A172 (cell line): Measurements from ENCODE around the gene STAMBPL1. TPM values are rescaled to one million over a fixed set of nuclear protein-coding genes. Genes with fewer than 3 reads are reported as not detected.

ENCODE experiments used
- DNase-seq: peaks from one replicate; pipeline ENCODE4 v3.0.0-alpha.2; 2015; ENCODE audit warnings: low spot score
- total RNA-seq: library from RNA; depleted of rRNA; stranded (reverse); fragments of >200 nt; shearing (Covaris generic); gene quantifications from 2 replicates; pipeline ENCODE4 v1.2.3, GENCODE V29; 2014; rRNA removed

Gene STAMBPL1
- total RNA-seq, 1 experiment from 2014 or later = 48.8 TPM

GRCh38 chr10:88949912-88950837, 70.1 kb downstream of the STAMBPL1 start:
- no peak for DNase-seq

DNA sequence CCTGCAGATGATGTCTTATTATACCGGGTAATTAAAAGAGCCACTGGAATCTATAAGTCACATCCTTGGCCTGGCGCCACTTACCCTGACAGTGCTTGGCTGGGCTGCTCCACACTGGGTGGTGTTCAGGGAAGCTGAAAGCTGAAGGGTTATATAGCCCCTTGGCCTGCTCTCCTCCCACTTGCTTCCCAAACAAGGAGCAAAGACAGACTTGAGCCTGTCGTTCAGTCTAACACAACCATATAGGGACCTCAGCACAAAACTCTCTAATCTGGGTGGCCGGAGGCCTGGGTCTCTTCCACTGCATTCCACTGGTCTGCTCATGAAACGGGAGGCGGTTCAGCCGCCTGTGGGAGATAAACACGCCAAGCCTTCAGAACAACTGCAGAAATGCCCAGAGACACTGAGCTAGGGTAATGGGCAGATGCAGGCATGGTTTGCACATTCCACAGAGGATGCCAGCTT, 72.6 kb downstream of the STAMBPL1 start, which contains the start of gene ACTA2:
Gene ACTA2, minus strand, starts transcription at position 127 of the 465 bp plus-strand sequence. CDS start 3,843 bp downstream, outside the sequence.
- peak; percentile 26 for DNase-seq

- DNase-seq = no peak
These were observed 73.6 kb downstream of the STAMBPL1 start for GRCh38 chr10:88953662-88954061.

DNA sequence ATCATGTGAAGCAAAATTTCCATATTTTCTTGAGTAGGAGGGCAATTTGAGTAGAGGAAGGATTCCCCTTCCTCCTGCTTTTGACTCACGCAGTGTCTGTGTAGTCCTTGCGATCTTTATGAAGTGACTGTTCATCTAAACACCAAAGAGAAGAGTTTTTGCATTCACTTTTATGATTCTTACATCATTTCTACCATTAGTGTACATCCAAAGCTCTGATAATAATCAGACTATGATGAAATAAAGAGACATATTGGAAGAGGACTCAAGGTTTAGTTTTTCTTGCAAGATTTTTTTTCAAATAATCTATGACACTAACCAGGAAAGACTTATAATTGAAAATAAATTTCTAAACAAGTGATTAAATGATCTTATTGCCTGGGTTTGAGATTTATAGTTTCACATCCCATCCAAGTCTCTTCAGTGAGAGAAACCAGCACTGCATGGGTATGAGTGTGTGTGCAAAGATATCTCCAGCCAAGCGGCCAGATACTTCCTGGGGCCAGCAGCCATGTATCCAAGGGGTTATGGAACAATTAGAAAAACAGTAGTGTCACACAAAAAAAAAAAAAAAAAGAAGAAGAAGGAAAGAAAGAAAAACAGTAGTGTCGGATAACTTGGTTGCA, 74.5 kb downstream of the STAMBPL1 start:
- DNase-seq = no peak

DNA sequence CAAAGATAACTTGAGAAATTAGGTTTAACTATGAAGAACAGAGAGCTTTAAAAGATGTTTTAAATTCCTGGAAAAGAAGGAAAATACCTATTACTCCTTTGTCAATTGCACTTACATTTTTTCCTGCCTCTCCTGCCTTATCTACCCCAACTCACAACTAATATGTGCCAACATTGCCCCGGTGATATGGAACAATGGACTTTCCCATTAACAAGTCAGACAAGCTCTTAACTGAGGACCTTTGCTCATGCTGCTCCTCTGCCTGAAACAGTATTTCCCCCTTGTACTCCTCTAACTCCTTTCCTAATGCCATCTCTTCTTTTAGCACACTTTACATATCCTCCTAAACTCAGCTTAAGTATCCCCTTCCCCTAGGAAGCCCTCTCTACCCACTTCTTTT, 77.3 kb downstream of the STAMBPL1 start:
- DNase-seq = no peak

GRCh38 chr10:88958721-88959120, 78.7 kb downstream of the STAMBPL1 start:
- no peak for DNase-seq

- DNase-seq = no peak
These were observed 80.8 kb downstream of the STAMBPL1 start for GRCh38 chr10:88960802-88961201.

- no peak for DNase-seq
These were observed 81.2 kb downstream of the STAMBPL1 start for GRCh38 chr10:88961266-88961665.

DNA sequence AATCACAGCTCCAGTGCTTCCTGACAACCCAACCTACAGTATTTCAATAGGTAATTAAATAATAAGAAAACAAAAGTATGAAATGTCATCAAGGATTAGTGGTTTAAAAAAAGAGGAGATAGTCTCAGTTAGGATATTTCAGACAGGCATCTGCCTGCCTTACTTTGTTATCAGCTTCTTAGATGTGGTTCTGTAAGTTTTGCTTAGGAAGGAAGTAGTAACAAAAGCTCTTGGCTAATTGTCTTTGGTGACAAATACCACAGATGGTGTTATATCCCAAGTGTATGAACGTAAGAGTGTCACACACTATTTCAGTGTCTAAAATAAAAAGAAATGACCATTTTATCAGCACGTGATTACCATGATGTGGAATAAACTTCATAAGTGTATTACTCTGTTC, 82.3 kb downstream of the STAMBPL1 start:
- no peak for DNase-seq

GRCh38 chr10:88963318-88963717, 83.3 kb downstream of the STAMBPL1 start:
- DNase-seq = no peak

GRCh38 chr10:88964360-88964759, 84.3 kb downstream of the STAMBPL1 start:
- no peak for DNase-seq

GRCh38 chr10:88964869-88965415, 84.9 kb downstream of the STAMBPL1 start:
- DNase-seq = no peak

DNA sequence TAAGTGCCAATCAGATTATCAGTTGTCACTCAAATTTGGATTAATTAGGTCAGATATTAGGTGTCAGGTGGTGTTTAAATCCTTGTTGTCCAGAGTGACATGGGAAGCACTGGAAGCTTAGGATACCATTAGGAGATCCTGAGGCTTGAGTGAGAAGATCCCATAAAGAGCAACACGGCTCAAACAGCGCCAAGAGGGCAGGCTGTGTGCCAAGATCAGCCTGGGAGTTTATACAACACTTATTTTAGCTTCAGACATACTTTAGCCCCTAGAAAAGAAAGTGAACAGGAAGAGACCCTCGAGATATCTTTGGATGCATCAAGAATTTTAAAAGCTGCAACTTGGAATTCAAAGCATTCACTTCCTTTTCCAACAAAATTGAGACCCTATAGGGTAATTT, 86.8 kb downstream of the STAMBPL1 start:
- DNase-seq = no peak

DNA sequence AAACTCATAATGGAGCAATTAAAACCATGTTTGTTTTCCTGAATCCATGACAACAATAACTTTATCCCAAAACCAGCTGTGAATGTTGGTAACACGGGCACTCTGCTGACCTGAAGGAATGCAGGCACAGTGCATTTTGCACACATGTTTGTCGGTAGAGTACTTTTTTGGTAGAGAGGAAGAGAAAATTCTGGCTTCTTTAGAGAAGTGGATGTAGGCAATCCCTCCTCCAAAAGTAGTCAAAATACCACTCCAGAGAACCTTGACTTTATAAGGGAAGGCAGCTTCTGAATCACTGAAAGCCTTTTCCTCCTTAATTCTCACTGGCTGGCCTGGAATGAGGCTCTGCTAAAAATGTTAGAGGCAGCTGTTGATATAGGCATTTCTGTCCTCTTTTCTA, 88.3 kb downstream of the STAMBPL1 start:
- no peak for DNase-seq

- no peak for DNase-seq
These were observed 91.4 kb downstream of the STAMBPL1 start for GRCh38 chr10:88971221-88972061.

Other genes starting within 250 kb of the STAMBPL1 start
- gene LIPF, start 215.8 kb upstream of the STAMBPL1 start, total RNA-seq = not detected in 2 replicates
- not detected in 2 replicates for gene LIPK, start 174.0 kb upstream of the STAMBPL1 start, total RNA-seq
- not detected in 2 replicates for gene LIPN, start 120.2 kb upstream of the STAMBPL1 start, total RNA-seq
- gene LIPM, start 77.5 kb upstream of the STAMBPL1 start, total RNA-seq = not detected in 2 replicates
- not detected in 2 replicates for gene ANKRD22, start 28.4 kb upstream of the STAMBPL1 start, total RNA-seq
- gene ACTA2, start 72.5 kb downstream of the STAMBPL1 start, total RNA-seq = 11.2 and 15.6 TPM in 2 replicates
- 16.0 and 17.2 TPM in 2 replicates for gene FAS, start 110.6 kb downstream of the STAMBPL1 start, total RNA-seq